Measurements from ENCODE around the gene CUTC.

- TF ChIP-seq, protein P1, sequence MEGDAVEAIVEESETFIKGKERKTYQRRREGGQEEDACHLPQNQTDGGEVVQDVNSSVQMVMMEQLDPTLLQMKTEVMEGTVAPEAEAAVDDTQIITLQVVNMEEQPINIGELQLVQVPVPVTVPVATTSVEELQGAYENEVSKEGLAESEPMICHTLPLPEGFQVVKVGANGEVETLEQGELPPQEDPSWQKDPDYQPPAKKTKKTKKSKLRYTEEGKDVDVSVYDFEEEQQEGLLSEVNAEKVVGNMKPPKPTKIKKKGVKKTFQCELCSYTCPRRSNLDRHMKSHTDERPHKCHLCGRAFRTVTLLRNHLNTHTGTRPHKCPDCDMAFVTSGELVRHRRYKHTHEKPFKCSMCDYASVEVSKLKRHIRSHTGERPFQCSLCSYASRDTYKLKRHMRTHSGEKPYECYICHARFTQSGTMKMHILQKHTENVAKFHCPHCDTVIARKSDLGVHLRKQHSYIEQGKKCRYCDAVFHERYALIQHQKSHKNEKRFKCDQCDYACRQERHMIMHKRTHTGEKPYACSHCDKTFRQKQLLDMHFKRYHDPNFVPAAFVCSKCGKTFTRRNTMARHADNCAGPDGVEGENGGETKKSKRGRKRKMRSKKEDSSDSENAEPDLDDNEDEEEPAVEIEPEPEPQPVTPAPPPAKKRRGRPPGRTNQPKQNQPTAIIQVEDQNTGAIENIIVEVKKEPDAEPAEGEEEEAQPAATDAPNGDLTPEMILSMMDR (IDR thresholded peaks at IDR 0.05; ENCODE audit: insufficient read depth, low read depth, low read length): no peak
- no peak for TF ChIP-seq EZH2 (IDR thresholded peaks at IDR 0.05; ENCODE audit: insufficient read depth, low read length)
Measured at GRCh38 chr10:99760321-99760720, 28.3 kb downstream of the CUTC start.

Data from astrocyte (in vitro differentiated cells and primary cell).